Measurements from ENCODE around the gene USP25.
"Not testable (repeated sequence)": the region's sequence is repeated elsewhere in the genome, so short reads cannot be mapped to it uniquely, and the experiment has no call there.

Gene USP25

GRCh38 chr21:15731243-15731613 is 1.4 kb downstream of the USP25 start:
- no peak for DNase-seq (ENCODE audit: low read depth, low spot score)

GRCh38 chr21:15732290-15732995 is 2.7 kb downstream of the USP25 start:
- DNase-seq (ENCODE audit: low read depth, low spot score) = no peak

GRCh38 chr21:15732996-15733329 is 3.2 kb downstream of the USP25 start:
- DNase-seq (ENCODE audit: low read depth, low spot score) = no peak

- DNase-seq (ENCODE audit: low read depth, low spot score) = no peak
Measured at GRCh38 chr21:15735409-15735808, 5.6 kb downstream of the USP25 start.

- not testable (repeated sequence) for DNase-seq (ENCODE audit: low read depth, low spot score)
Measured at GRCh38 chr21:15735931-15736330, 6.1 kb downstream of the USP25 start.

- DNase-seq (ENCODE audit: low read depth, low spot score) = not testable (repeated sequence)
Measured at GRCh38 chr21:15738779-15739178, 9.0 kb downstream of the USP25 start.

- DNase-seq (ENCODE audit: low read depth, low spot score) = no peak
Measured at GRCh38 chr21:15740383-15740782, 10.6 kb downstream of the USP25 start.

GRCh38 chr21:15741510-15741909 is 11.7 kb downstream of the USP25 start:
- DNase-seq (ENCODE audit: low read depth, low spot score) = peak; percentile 62

- DNase-seq (ENCODE audit: low read depth, low spot score) = no peak
Measured at GRCh38 chr21:15742052-15742670, 12.4 kb downstream of the USP25 start.

- DNase-seq (ENCODE audit: low read depth, low spot score) = no peak
Measured at GRCh38 chr21:15742694-15743093, 12.9 kb downstream of the USP25 start.

GRCh38 chr21:15743593-15743992 is 13.8 kb downstream of the USP25 start:
- DNase-seq (ENCODE audit: low read depth, low spot score) = no peak

GRCh38 chr21:15744926-15745325 is 15.1 kb downstream of the USP25 start:
- DNase-seq (ENCODE audit: low read depth, low spot score) = no peak

- no peak for DNase-seq (ENCODE audit: low read depth, low spot score)
Measured at GRCh38 chr21:15748586-15748985, 18.8 kb downstream of the USP25 start.

- no peak for DNase-seq (ENCODE audit: low read depth, low spot score)
Measured at GRCh38 chr21:15749082-15749860, 19.5 kb downstream of the USP25 start.

GRCh38 chr21:15749861-15750159 is 20.0 kb downstream of the USP25 start:
- DNase-seq (ENCODE audit: low read depth, low spot score) = no peak

GRCh38 chr21:15751037-15751436 is 21.3 kb downstream of the USP25 start:
- DNase-seq (ENCODE audit: low read depth, low spot score) = no peak

- DNase-seq (ENCODE audit: low read depth, low spot score) = no peak
Measured at GRCh38 chr21:15751546-15751945, 21.8 kb downstream of the USP25 start.

GRCh38 chr21:15752763-15753407 is 23.1 kb downstream of the USP25 start:
- DNase-seq (ENCODE audit: low read depth, low spot score) = peak; percentile 25

GRCh38 chr21:15753741-15754140 is 24.0 kb downstream of the USP25 start:
- no peak for DNase-seq (ENCODE audit: low read depth, low spot score)

GRCh38 chr21:15754640-15755039 is 24.9 kb downstream of the USP25 start:
- DNase-seq (ENCODE audit: low read depth, low spot score) = peak; percentile 41

GRCh38 chr21:15755125-15755524 is 25.3 kb downstream of the USP25 start:
- DNase-seq (ENCODE audit: low read depth, low spot score) = no peak

GRCh38 chr21:15759469-15759868 is 29.7 kb downstream of the USP25 start:
- DNase-seq (ENCODE audit: low read depth, low spot score) = no peak
